ENCODE data around the gene TJAP1.
"Not testable (repeated sequence)": the region's sequence is repeated elsewhere in the genome, so short reads cannot be mapped to it uniquely, and the experiment has no call there.

The TJAP1 gene

GRCh38 chr6:43539409-43539808, 62.0 kb downstream of the TJAP1 start:
- not testable (repeated sequence) for DNase-seq (ENCODE audit: low read depth)

DNA sequence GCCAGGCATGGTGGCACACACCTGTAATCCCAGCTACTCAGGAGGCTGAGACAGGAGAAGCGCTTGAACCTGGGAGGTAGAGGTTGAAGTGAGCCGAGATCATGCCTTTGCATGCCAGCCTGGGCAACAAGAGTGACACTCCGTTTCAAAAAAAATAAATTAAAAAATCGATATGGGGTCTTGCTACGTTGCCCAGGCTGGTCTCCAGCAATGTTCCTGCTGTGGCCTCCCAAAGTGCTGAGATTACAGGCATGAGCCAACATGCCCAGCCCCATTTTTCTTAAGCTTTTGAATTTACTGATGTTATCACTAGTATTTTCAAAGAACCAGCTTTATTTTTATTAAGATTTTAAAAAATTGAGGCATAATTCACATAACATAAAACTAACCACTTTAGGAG, 63.1 kb downstream of the TJAP1 start:
- no peak for DNase-seq (ENCODE audit: low read depth)

- no peak for DNase-seq (ENCODE audit: low read depth)
Measured at GRCh38 chr6:43541774-43542471, 64.6 kb downstream of the TJAP1 start.

GRCh38 chr6:43544461-43544860, 67.1 kb downstream of the TJAP1 start:
- no peak for DNase-seq (ENCODE audit: low read depth)

DNA sequence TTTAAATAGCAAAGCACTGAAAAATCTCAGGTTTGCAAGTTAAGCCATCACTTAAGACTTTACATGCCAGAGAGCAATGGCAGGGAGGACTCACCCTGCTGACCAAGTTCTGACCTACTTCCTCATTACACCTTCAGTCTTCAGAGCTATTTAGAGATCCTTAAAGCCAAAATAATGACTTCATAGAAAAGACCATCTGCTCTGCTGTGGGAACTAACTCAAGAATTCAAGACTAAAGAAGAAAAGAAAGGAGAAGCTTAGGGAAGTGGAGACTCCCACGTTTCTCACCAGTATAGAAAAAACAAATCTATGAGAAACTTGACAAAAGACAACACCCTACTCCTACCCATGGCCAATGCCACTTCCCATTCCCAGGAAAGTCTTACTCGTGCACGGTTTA, 69.9 kb downstream of the TJAP1 start:
- DNase-seq (ENCODE audit: low read depth) = no peak

Data from activated T-helper 9 cell treated with anti-CD3 and anti-CD28 coated beads, Interleukin-2, amount 50 U/mL, for 16 hours (primary cell).